Left renal cortex interstitium (tissue), 4 donors: ENCODE measurements around the gene ALG8. TPM values are rescaled to one million over a fixed set of nuclear protein-coding genes. Genes with fewer than 3 reads are reported as not detected.
A peak's percentile ranks its signal among the peaks of the same experiment; 100 is the strongest.
"Not testable (repeated sequence)": the region's sequence is repeated elsewhere in the genome, so short reads cannot be mapped to it uniquely, and the experiment has no call there.

Experiments used
- DNase-seq, 4 donors: peaks; one replicate each; pipeline ENCODE4 v3.0.0-alpha.2; 2013; ENCODE audit warnings: low read depth in 4 of 4, low spot score in 2 of 4, missing footprints in 1 of 4
- polyA plus RNA-seq, 4 donors: library from polyadenylated mRNA; unstranded; fragments of 120-200 nt; gene quantifications; one replicate each; pipeline ENCODE4 v1.2.1, GENCODE V29; 2013; ENCODE audit not compliant: insufficient read length in 4 of 4

Gene ALG8
- polyA plus RNA-seq, 4 donors = 57.5 to 61.1 (median 58.9) TPM

GRCh38 chr11:78109081-78110015, 30.1 kb downstream of the ALG8 start:
- DNase-seq = no peak

- DNase-seq = no peak
These were observed 38.6 kb downstream of the ALG8 start for GRCh38 chr11:78100676-78101472.

- no peak for DNase-seq
These were observed 39.2 kb downstream of the ALG8 start for GRCh38 chr11:78100261-78100660.

GRCh38 chr11:78099666-78100065, 39.8 kb downstream of the ALG8 start:
- DNase-seq = no peak

DNA sequence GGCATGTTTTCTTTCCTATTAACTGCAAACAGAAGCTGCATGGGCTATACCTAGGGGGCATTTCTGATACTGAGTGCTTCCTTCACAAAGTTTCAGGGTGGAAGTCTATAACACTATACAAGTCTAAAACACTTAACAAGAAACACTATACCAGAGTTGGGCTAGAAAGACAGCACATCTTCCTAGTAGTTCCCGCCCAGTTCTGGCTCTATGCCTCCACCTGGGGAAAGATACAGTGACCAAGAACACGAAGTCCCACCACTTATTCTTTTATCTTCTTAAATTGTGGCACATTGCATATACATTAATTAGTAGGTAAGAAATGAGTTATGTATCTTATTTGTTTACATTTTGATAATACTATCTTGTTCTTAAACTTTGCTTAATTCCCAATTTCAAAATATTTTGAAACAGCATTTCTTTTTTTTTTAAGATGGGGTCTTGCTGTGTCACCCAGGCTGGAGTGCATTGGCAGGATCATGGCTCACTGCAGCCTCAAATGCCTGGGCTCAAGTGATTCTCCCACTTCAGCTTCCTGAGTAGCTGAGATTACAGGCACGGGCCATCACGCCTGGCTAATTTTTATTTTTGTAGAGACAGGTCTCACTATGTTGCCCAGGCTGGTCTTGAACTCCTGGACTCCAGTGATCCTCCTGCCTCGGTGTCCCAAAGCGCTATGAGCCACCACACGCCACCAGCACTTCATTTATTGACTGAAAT, 41.6 kb downstream of the ALG8 start:
- DNase-seq = no peak

GRCh38 chr11:78094250-78094649, 45.2 kb downstream of the ALG8 start:
- no peak for DNase-seq

GRCh38 chr11:78086521-78087074, 52.8 kb downstream of the ALG8 start:
- not testable (repeated sequence) for DNase-seq

GRCh38 chr11:78085972-78086371, 53.5 kb downstream of the ALG8 start:
- no peak for DNase-seq

GRCh38 chr11:78084506-78084905, 54.9 kb downstream of the ALG8 start:
- DNase-seq = not testable (repeated sequence)

DNA sequence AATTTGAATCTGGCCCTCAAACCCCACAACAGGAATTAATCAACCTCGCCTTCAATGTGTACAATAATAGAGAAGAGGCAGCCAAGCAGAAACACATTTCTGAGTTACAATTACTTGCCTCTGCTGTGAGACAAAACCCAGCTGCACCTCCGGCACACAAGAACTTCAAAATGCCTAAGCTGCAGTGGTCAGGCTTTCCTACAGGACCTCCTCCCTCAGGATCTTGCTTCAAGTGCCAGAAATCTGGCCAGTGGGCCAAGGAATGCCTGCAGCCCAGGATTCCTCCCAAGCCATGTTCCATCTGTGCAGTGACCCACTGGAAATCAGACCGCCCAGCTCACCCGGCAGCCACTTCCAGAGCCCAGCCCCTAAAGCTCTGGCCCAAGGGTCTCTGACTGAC, 56.4 kb downstream of the ALG8 start:
- peak in 1 of 4 donors; percentile 18 for DNase-seq

DNA sequence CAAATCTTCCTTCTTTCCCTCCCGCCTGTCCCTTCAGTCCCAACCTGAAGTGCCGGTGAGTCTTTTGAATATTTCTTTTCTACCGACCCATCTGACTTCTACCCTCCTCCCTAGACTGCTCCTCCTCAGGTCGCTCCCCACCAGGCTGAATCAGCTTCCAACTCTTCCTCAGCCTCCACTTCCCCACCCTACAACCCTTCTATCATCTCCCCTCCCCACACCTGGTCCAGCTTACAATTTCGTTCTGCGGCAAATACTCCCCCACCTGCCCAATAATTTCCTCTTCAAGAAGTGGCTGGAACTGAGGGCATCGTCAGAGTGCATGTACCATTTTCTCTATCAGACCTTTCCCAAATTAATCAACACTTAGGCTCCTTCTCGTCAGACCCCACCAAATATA, 57.3 kb downstream of the ALG8 start:
- DNase-seq = no peak

- no peak for DNase-seq
These were observed 57.8 kb downstream of the ALG8 start for GRCh38 chr11:78081583-78081982.

DNA sequence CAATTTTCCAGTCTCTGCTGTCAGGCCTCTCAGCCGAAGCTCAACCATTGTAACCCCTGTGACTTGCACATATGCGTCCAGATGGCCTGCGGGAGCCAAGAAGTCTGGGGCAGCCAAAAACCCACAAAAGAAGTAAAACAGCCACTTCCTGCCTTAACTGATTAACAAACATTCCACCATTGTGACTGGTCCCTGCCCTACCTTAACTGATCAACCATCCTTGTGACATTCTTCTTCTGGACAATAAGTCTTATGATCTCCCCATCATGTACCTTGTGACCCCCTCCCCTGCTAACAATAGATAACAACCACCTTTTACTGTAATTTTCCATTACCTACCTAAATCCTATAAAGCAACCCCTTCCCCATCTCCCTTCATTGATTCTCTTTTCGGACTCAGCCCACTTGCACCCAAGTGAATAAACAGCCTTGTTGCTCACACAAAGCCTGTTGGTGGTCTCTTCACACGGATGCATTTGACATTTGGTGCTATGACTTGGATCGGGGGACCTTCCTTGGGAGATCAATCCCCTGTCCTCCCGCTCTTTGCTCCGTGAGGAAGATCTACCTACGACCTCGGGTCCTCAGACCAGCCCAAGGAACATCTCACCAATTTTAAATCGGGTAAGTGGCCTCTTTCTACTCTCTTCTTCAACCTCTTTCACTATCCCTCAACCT, 58.5 kb downstream of the ALG8 start:
- no peak for DNase-seq

GRCh38 chr11:78080084-78080817, 59.2 kb downstream of the ALG8 start:
- DNase-seq = peak in 1 of 4 donors; percentile 63

- DNase-seq = peak; percentile 60 to 72 (median 67)
These were observed 60.0 kb downstream of the ALG8 start, which contains the start of gene NDUFC2 for GRCh38 chr11:78079232-78080083. NDUFC2 (minus strand) TSS chr11:78079862; CDS start chr11:78079744, 118 bp downstream.

- DNase-seq = no peak
These were observed 60.9 kb downstream of the ALG8 start for GRCh38 chr11:78078218-78079167.

DNA sequence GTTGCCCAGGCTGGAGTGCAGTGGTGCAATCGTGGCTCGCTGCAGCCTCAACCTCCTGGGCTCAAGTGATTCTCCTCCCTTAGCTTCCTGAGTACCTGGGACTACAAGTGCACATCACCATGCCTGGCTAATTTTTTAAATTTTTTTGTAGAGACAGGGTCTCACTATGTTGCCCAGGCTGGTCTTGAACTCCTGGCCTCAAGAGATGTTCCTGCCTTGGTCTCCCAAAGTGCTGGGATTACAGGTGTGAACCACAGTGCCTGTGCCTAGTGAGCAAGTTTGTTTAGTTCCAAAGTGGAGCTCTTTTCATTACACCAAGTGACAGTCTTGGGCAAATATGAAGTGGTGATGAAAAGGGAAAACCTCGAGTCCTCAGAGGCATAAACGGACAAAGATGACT, 61.8 kb downstream of the ALG8 start:
- DNase-seq = not testable (repeated sequence)
